ENCODE results near the gene GRAMD1B. TPM values are rescaled to one million over a fixed set of nuclear protein-coding genes. Genes with fewer than 3 reads are reported as not detected.

GRAMD1B gene
- total and polyA plus RNA-seq, 2 donors (not counting 1 experiment from before 2014, with no cell fraction given) = 0.58 to 11.6 TPM

GRCh38 chr11:123523539-123523938 is 93.5 kb downstream of the GRAMD1B start:
- Histone ChIP-seq H3K36me3 (replicated peaks in 1 of 2; ENCODE audit: control extremely low read depth in 1 of 2, control insufficient read depth in 1 of 2, extremely low read depth in 1 of 2, insufficient read depth in 2 of 2, low read length in 1 of 2) (no peaks in the 10 kb centered on the region), H4K20me1 (ENCODE audit: control insufficient read depth, insufficient read depth, low read length, poor library complexity, severe bottlenecking) (no peaks in the 10 kb centered on the region), H3K9me3 (ENCODE audit: control extremely low read depth in 1 of 3, control insufficient read depth in 2 of 3, insufficient read depth in 1 of 3, low read length in 2 of 3) (peaks cover 0 to 7% (median 0%) of the 10 kb centered on the region in 3 donors), H3K4me2 (replicated peaks; ENCODE audit: low read depth, low read length, poor library complexity, severe bottlenecking) (no peak overlapping the region), H2AFZ (ENCODE audit: insufficient read depth, low read depth, low read length, poor library complexity, severe bottlenecking) (no peak overlapping the region), H3K9ac (ENCODE audit: low read length) (no peak overlapping the region), H3K4me1 (ENCODE audit: control insufficient read depth in 2 of 2, insufficient read depth in 2 of 2, low read length in 2 of 2) (peaks cover under 1 to 4% of the 10 kb centered on the region in 2 donors), H3K27me3 (replicated peaks in 1 of 4; ENCODE audit: control extremely low read depth in 1 of 4, control insufficient read depth in 3 of 4, insufficient read depth in 4 of 4, low read length in 3 of 4) (no peaks in the 10 kb centered on the region), H3K4me3 (ENCODE audit: control extremely low read depth in 1 of 5, extremely low read depth in 1 of 5, insufficient read depth in 1 of 5, low read depth in 2 of 5, low read length in 4 of 5) (no peak overlapping the region), H3K27ac (ENCODE audit: low read length in 2 of 2) (no peak overlapping the region), H3K79me2 (ENCODE audit: control insufficient read depth, insufficient read depth, low read length) (no peaks in the 10 kb centered on the region)
- H3K9me3 Mint-ChIP-seq (ENCODE audit: insufficient read depth) = peaks cover 2% of the 10 kb centered on the region
- TF ChIP-seq, protein P1, sequence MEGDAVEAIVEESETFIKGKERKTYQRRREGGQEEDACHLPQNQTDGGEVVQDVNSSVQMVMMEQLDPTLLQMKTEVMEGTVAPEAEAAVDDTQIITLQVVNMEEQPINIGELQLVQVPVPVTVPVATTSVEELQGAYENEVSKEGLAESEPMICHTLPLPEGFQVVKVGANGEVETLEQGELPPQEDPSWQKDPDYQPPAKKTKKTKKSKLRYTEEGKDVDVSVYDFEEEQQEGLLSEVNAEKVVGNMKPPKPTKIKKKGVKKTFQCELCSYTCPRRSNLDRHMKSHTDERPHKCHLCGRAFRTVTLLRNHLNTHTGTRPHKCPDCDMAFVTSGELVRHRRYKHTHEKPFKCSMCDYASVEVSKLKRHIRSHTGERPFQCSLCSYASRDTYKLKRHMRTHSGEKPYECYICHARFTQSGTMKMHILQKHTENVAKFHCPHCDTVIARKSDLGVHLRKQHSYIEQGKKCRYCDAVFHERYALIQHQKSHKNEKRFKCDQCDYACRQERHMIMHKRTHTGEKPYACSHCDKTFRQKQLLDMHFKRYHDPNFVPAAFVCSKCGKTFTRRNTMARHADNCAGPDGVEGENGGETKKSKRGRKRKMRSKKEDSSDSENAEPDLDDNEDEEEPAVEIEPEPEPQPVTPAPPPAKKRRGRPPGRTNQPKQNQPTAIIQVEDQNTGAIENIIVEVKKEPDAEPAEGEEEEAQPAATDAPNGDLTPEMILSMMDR (IDR thresholded peaks at IDR 0.05) = no peak
- TF ChIP-seq EZH2 (IDR thresholded peaks at IDR 0.05; ENCODE audit: borderline replicate concordance, insufficient read depth, low read depth, low read length, poor library complexity, severe bottlenecking) = no peak
- H3K27me3 Mint-ChIP-seq = no peaks in the 10 kb centered on the region
- DNase-seq (no peak), ATAC-seq (ENCODE audit: low read depth) (no peak)
- H3K27ac Mint-ChIP-seq = no peak overlapping the region
- intact Hi-C loops (cut with micrococcal nuclease) = no loop called here
- peaks cover 5% of the 10 kb centered on the region for H3K4me1 Mint-ChIP-seq
- ChIA-PET CTCF (interaction anchor here (0.6 kb wide), 1 partner anchor 37 kb away, joined by 3 read pairs; no protein-coding TSS in a partner anchor), POLR2A (no interaction called here)
- 73% methylated on average over 2 of the region's 2 CpGs for WGBS (ENCODE audit: insufficient coverage)
- H3K4me3 Mint-ChIP-seq = no peak overlapping the region

- Histone ChIP-seq H3K4me1 (ENCODE audit: control insufficient read depth in 2 of 2, insufficient read depth in 2 of 2, low read length in 2 of 2) (no peaks in the 10 kb centered on the region), H3K9me3 (ENCODE audit: control extremely low read depth in 1 of 3, control insufficient read depth in 2 of 3, insufficient read depth in 1 of 3, low read length in 2 of 3) (peaks cover 0 to 4% (median 0%) of the 10 kb centered on the region in 3 donors), H3K36me3 (replicated peaks in 1 of 2; ENCODE audit: control extremely low read depth in 1 of 2, control insufficient read depth in 1 of 2, extremely low read depth in 1 of 2, insufficient read depth in 2 of 2, low read length in 1 of 2) (no peaks in the 10 kb centered on the region), H3K79me2 (ENCODE audit: control insufficient read depth, insufficient read depth, low read length) (no peaks in the 10 kb centered on the region), H3K4me2 (replicated peaks; ENCODE audit: low read depth, low read length, poor library complexity, severe bottlenecking) (no peak overlapping the region), H2AFZ (ENCODE audit: insufficient read depth, low read depth, low read length, poor library complexity, severe bottlenecking) (no peak overlapping the region), H3K27me3 (replicated peaks in 1 of 4; ENCODE audit: control extremely low read depth in 1 of 4, control insufficient read depth in 3 of 4, insufficient read depth in 4 of 4, low read length in 3 of 4) (no peaks in the 10 kb centered on the region), H3K27ac (ENCODE audit: low read length in 2 of 2) (no peak overlapping the region), H3K4me3 (ENCODE audit: control extremely low read depth in 1 of 5, extremely low read depth in 1 of 5, insufficient read depth in 1 of 5, low read depth in 2 of 5, low read length in 4 of 5) (no peak overlapping the region), H4K20me1 (ENCODE audit: control insufficient read depth, insufficient read depth, low read length, poor library complexity, severe bottlenecking) (no peaks in the 10 kb centered on the region), H3K9ac (ENCODE audit: low read length) (no peak overlapping the region)
- H3K4me3 Mint-ChIP-seq = no peak overlapping the region
- intact Hi-C loops (cut with micrococcal nuclease) = no loop called here
- no peaks in the 10 kb centered on the region for H3K27me3 Mint-ChIP-seq
- no peaks in the 10 kb centered on the region for H3K4me1 Mint-ChIP-seq
- peaks cover 2% of the 10 kb centered on the region for H3K9me3 Mint-ChIP-seq (ENCODE audit: insufficient read depth)
- WGBS (ENCODE audit: insufficient coverage) = 80% methylated on average over 6 of the region's 7 CpGs
- no peak overlapping the region for H3K27ac Mint-ChIP-seq
- TF ChIP-seq, protein P1 (IDR thresholded peaks at IDR 0.05) = no peak
- no peak for TF ChIP-seq EZH2 (IDR thresholded peaks at IDR 0.05; ENCODE audit: borderline replicate concordance, insufficient read depth, low read depth, low read length, poor library complexity, severe bottlenecking)
- CTCF ChIA-PET = interaction anchor here (2.6 kb wide), 1 partner anchor 13 kb away, joined by 6 read pairs; no protein-coding TSS in a partner anchor
- DNase-seq (no peak), ATAC-seq (ENCODE audit: low read depth) (no peak)
- POLR2A ChIA-PET = no interaction called here
Observed at GRCh38 chr11:123525097-123525496, 95.0 kb downstream of the GRAMD1B start.
